GM23338 (cell line): ENCODE data around the gene KLHL1. TPM values are rescaled to one million over a fixed set of nuclear protein-coding genes. Genes with fewer than 3 reads are reported as not detected.

Experiments used
- ATAC-seq: fragments of 200-7000 bp; cut with Tn5 transposase; 3 replicates; pipeline ENCODE4 v1.9.1; 2020
- DNase-seq: peaks from one replicate; pipeline ENCODE4 v3.0.0-alpha.2; 2015; ENCODE audit warnings: low spot score
- H2AFZ ChIP-seq: fragments of 200-600 bp; sonication (generic); 2 replicates; pipeline ENCODE4 v1.8.0; 2016; ENCODE audit warnings: antibody characterized with exemption, mild to moderate bottlenecking, moderate library complexity
- H3F3A ChIP-seq: fragments of 200-600 bp; sonication (generic); replicated peaks from 2 replicates; pipeline ENCODE4 v1.8.0; 2017; ENCODE audit warnings: antibody characterized with exemption, mixed run types, low read depth
- H3K27ac ChIP-seq: fragments of 200-600 bp; sonication (generic); 2 replicates; pipeline ENCODE4 v1.6.1; 2016; ENCODE audit warnings: low read depth
- H3K27me3 ChIP-seq: fragments of 200-600 bp; sonication (generic); 2 replicates; pipeline ENCODE4 v1.8.0; 2016; ENCODE audit warnings: mild to moderate bottlenecking, mixed run types, moderate library complexity; ENCODE audit not compliant: insufficient read depth
- H3K36me3 ChIP-seq: fragments of 200-600 bp; sonication (generic); 2 replicates; pipeline ENCODE4 v1.8.0; 2016; ENCODE audit warnings: mild to moderate bottlenecking; ENCODE audit not compliant: insufficient read depth
- H3K4me1 ChIP-seq: fragments of 200-600 bp; sonication (generic); 2 replicates; pipeline ENCODE4 v1.8.0; 2016; ENCODE audit warnings: mild to moderate bottlenecking, moderate library complexity; ENCODE audit not compliant: insufficient read depth
- H3K4me2 ChIP-seq: fragments of 200-600 bp; sonication (generic); 2 replicates; pipeline ENCODE4 v1.7.1; 2017; ENCODE audit warnings: mixed run types
- H3K4me3 ChIP-seq: fragments of 200-600 bp; sonication (generic); 2 replicates; pipeline ENCODE4 v1.6.1; 2016; ENCODE audit warnings: mixed run types
- H3K79me2 ChIP-seq: fragments of 200-600 bp; sonication (generic); replicated peaks from 2 replicates; pipeline ENCODE4 v1.8.0; 2017; ENCODE audit warnings: mild to moderate bottlenecking; ENCODE audit not compliant: insufficient read depth
- H3K9me2 ChIP-seq: fragments of 200-600 bp; sonication (generic); 2 replicates; pipeline ENCODE4 v1.8.0; 2017; ENCODE audit not compliant: insufficient read depth
- H4K20me1 ChIP-seq: fragments of 200-600 bp; sonication (generic); replicated peaks from 2 replicates; pipeline ENCODE4 v1.8.0; 2017; ENCODE audit warnings: mild to moderate bottlenecking; ENCODE audit not compliant: insufficient read depth
- H3K27ac Mint-ChIP-seq: 2 replicates; pipeline ENCODE4 v1.8.0; 2020; ENCODE audit warnings: inconsistent platforms, mild to moderate bottlenecking, moderate library complexity, mixed read lengths
- H3K27me3 Mint-ChIP-seq: 3 replicates; pipeline ENCODE4 v1.8.0; 2022; ENCODE audit warnings: low read depth, mild to moderate bottlenecking, moderate library complexity, mixed read lengths, inconsistent platforms; ENCODE audit not compliant: insufficient read depth, poor library complexity
- H3K36me3 Mint-ChIP-seq: 3 replicates; pipeline ENCODE4 v1.8.0; 2021; ENCODE audit warnings: low read depth, mild to moderate bottlenecking, inconsistent platforms, moderate library complexity, mixed read lengths
- H3K4me1 Mint-ChIP-seq: 3 replicates; pipeline ENCODE4 v1.8.0; 2020; ENCODE audit warnings: mild to moderate bottlenecking, inconsistent platforms, mixed read lengths
- H3K4me3 Mint-ChIP-seq: 3 replicates; pipeline ENCODE4 v1.8.0; 2021; ENCODE audit warnings: moderate library complexity, mild to moderate bottlenecking, inconsistent platforms, mixed read lengths
- H3K9me3 Mint-ChIP-seq: 3 replicates; pipeline ENCODE4 v1.8.0; 2020; ENCODE audit warnings: moderate library complexity, mild to moderate bottlenecking, inconsistent platforms, mixed read lengths
- CREB1 ChIP-seq: fragments of 250-450 bp; sonication (Bioruptor Pico); IDR thresholded peaks from 2 replicates; pipeline ENCODE4 v1.5.0; 2020; ENCODE audit warnings: low read depth, mild to moderate bottlenecking, moderate library complexity
- EZH2 ChIP-seq: fragments of 200-600 bp; sonication (generic); IDR thresholded peaks from one replicate; pipeline ENCODE4 v1.8.0; 2017; ENCODE audit warnings: antibody characterized with exemption, mild to moderate bottlenecking, low read depth; ENCODE audit not compliant: unreplicated experiment
- EZH2phosphoT487 ChIP-seq: fragments of 200-600 bp; sonication (generic); IDR thresholded peaks from one replicate; pipeline ENCODE4 v1.8.1; 2018; ENCODE audit warnings: antibody characterized with exemption; ENCODE audit not compliant: unreplicated experiment
- JUNB ChIP-seq: IDR thresholded peaks from one replicate; pipeline ENCODE4 v1.6.1; 2016; ENCODE audit warnings: antibody characterized with exemption; ENCODE audit not compliant: unreplicated experiment
- NANOG ChIP-seq: IDR thresholded peaks from 2 replicates; pipeline ENCODE4 v1.6.1; 2016; ENCODE audit warnings: antibody characterized with exemption, borderline replicate concordance
- POLR2AphosphoS5 ChIP-seq: IDR thresholded peaks from 2 replicates; pipeline ENCODE4 v1.6.1; 2016; ENCODE audit warnings: antibody characterized with exemption, low read depth
- STAT1 ChIP-seq: IDR thresholded peaks from one replicate; pipeline ENCODE4 v1.6.1; 2016; ENCODE audit warnings: antibody characterized with exemption; ENCODE audit not compliant: unreplicated experiment
- ZNF114 ChIP-seq: fragments of 250-450 bp; sonication (Bioruptor Pico); IDR thresholded peaks from 2 replicates; pipeline ENCODE4 v1.5.0; 2020; ENCODE audit warnings: mild to moderate bottlenecking, moderate library complexity
- ZNF331 ChIP-seq: fragments of 250-450 bp; sonication (Bioruptor Pico); IDR thresholded peaks from 2 replicates; pipeline ENCODE4 v1.5.0; 2020; ENCODE audit warnings: low read depth, mild to moderate bottlenecking, moderate library complexity
- polyA plus RNA-seq: library from polyadenylated mRNA; unstranded; fragments of >200 nt; fragmentation: Nextera tagmentation; extraction: Ambion mirVana; gene quantifications from 2 replicates; pipeline ENCODE4 v1.2.1, GENCODE V29; 2016
- total RNA-seq: library from RNA; depleted of rRNA; stranded (reverse); fragments of >200 nt; shearing (Covaris generic); gene quantifications from 2 replicates; pipeline ENCODE4 v1.2.3, GENCODE V29; 2014
- TF ChIP-seq, protein P1 (sequence below): fragments of 250-450 bp; sonication (Bioruptor Pico); IDR thresholded peaks from 2 replicates; pipeline ENCODE4 v1.5.0; 2020; ENCODE audit warnings: mild to moderate bottlenecking, moderate library complexity
- TF ChIP-seq, protein P2 (sequence below): IDR thresholded peaks from 2 replicates; pipeline ENCODE4 v1.6.1; 2016; ENCODE audit warnings: antibody characterized with exemption
- TF ChIP-seq, protein P3 (sequence below): IDR thresholded peaks from one replicate; pipeline ENCODE4 v1.6.1; 2018; ENCODE audit warnings: antibody characterized with exemption; ENCODE audit not compliant: unreplicated experiment

The KLHL1 gene
- total and polyA plus RNA-seq, 2 experiments from 2014 or later = not detected

GRCh38 chr13:69820180-69820579 lies 288.1 kb downstream of the KLHL1 start:
- DNase-seq (no peak), ATAC-seq (no peak)
- H3K27me3 ChIP-seq = no peaks in the 10 kb centered on the region
- H3K4me1 Mint-ChIP-seq = peaks cover 2% of the 10 kb centered on the region; the same call in 2 of the 3 replicates
- TF ChIP-seq ZNF114 (CRISPR knock-in tag) = no peak
- no peak for TF ChIP-seq NANOG
- no peak for TF ChIP-seq CREB1 (CRISPR knock-in tag)
- TF ChIP-seq JUNB = no peak
- no peak overlapping the region for H2AFZ ChIP-seq
- H3K27ac ChIP-seq = no peak overlapping the region
- no peaks in the 10 kb centered on the region for H3K9me2 ChIP-seq
- no peaks in the 10 kb centered on the region for H3K4me1 ChIP-seq
- H3K4me3 ChIP-seq = no peak overlapping the region
- no peaks in the 10 kb centered on the region for H3K36me3 Mint-ChIP-seq
- H3K27ac Mint-ChIP-seq = no peak overlapping the region
- H4K20me1 ChIP-seq = no peaks in the 10 kb centered on the region
- H3K79me2 ChIP-seq = no peaks in the 10 kb centered on the region
- no peaks in the 10 kb centered on the region for H3K27me3 Mint-ChIP-seq
- H3K36me3 ChIP-seq = no peaks in the 10 kb centered on the region
- no peak overlapping the region for H3K4me2 ChIP-seq
- no peak overlapping the region for H3K4me3 Mint-ChIP-seq
- H3K9me3 Mint-ChIP-seq = no peaks in the 10 kb centered on the region
- H3F3A ChIP-seq = no peaks in the 10 kb centered on the region

DNA sequence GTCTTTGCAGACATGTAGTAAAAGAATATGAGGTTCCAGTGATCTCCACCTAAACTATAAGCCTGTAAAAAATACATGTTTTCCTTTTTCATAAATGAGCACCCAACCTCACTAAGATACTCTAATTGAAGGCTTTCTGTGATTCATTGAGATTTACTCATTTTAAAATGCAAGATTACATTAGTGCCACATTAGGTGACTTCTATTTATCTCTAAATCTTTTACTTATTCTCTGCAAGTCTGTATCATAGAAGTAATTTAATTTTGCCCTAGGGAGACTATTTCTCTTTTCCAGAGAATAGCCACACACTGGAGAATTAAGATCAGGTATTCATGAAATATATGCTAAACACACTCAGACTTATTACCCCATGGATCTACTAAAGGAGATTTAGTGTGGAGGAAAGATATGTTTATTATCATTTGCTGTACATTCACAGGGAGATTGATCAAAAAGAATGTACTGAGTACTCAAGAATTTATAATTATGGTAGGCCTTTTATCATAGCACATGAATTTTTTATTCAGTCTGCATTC lies 290.9 kb downstream of the KLHL1 start:
- no peak overlapping the region for H3K27ac ChIP-seq
- H3K27me3 Mint-ChIP-seq = no peaks in the 10 kb centered on the region
- H3K4me1 Mint-ChIP-seq = no peaks in the 10 kb centered on the region
- peaks cover 14% of the 10 kb centered on the region; the same call in 2 of the 3 replicates for H3K9me3 Mint-ChIP-seq
- no peak overlapping the region for H2AFZ ChIP-seq
- no peaks in the 10 kb centered on the region for H3K4me1 ChIP-seq
- no peak for DNase-seq
- ATAC-seq = no peak
- H3K36me3 Mint-ChIP-seq = no peaks in the 10 kb centered on the region; the same call in 1 of the 3 replicates
- H3K4me2 ChIP-seq = no peak overlapping the region
- 0 out of 2 replicates have a peak, but pooled peaks cover 6% of the 10 kb centered on the region for H3K36me3 ChIP-seq
- H3K4me3 Mint-ChIP-seq = no peak overlapping the region
- no peaks in the 10 kb centered on the region for H3K79me2 ChIP-seq
- no peak overlapping the region for H3K27ac Mint-ChIP-seq
- no peaks in the 10 kb centered on the region for H3K27me3 ChIP-seq
- no peaks in the 10 kb centered on the region for H4K20me1 ChIP-seq
- H3F3A ChIP-seq = no peaks in the 10 kb centered on the region
- no peaks in the 10 kb centered on the region for H3K9me2 ChIP-seq
- no peak overlapping the region for H3K4me3 ChIP-seq
- TF ChIP-seq ZNF331 (CRISPR knock-in tag) = no peak
- no peak for TF ChIP-seq POLR2AphosphoS5
- TF ChIP-seq, protein P1, sequence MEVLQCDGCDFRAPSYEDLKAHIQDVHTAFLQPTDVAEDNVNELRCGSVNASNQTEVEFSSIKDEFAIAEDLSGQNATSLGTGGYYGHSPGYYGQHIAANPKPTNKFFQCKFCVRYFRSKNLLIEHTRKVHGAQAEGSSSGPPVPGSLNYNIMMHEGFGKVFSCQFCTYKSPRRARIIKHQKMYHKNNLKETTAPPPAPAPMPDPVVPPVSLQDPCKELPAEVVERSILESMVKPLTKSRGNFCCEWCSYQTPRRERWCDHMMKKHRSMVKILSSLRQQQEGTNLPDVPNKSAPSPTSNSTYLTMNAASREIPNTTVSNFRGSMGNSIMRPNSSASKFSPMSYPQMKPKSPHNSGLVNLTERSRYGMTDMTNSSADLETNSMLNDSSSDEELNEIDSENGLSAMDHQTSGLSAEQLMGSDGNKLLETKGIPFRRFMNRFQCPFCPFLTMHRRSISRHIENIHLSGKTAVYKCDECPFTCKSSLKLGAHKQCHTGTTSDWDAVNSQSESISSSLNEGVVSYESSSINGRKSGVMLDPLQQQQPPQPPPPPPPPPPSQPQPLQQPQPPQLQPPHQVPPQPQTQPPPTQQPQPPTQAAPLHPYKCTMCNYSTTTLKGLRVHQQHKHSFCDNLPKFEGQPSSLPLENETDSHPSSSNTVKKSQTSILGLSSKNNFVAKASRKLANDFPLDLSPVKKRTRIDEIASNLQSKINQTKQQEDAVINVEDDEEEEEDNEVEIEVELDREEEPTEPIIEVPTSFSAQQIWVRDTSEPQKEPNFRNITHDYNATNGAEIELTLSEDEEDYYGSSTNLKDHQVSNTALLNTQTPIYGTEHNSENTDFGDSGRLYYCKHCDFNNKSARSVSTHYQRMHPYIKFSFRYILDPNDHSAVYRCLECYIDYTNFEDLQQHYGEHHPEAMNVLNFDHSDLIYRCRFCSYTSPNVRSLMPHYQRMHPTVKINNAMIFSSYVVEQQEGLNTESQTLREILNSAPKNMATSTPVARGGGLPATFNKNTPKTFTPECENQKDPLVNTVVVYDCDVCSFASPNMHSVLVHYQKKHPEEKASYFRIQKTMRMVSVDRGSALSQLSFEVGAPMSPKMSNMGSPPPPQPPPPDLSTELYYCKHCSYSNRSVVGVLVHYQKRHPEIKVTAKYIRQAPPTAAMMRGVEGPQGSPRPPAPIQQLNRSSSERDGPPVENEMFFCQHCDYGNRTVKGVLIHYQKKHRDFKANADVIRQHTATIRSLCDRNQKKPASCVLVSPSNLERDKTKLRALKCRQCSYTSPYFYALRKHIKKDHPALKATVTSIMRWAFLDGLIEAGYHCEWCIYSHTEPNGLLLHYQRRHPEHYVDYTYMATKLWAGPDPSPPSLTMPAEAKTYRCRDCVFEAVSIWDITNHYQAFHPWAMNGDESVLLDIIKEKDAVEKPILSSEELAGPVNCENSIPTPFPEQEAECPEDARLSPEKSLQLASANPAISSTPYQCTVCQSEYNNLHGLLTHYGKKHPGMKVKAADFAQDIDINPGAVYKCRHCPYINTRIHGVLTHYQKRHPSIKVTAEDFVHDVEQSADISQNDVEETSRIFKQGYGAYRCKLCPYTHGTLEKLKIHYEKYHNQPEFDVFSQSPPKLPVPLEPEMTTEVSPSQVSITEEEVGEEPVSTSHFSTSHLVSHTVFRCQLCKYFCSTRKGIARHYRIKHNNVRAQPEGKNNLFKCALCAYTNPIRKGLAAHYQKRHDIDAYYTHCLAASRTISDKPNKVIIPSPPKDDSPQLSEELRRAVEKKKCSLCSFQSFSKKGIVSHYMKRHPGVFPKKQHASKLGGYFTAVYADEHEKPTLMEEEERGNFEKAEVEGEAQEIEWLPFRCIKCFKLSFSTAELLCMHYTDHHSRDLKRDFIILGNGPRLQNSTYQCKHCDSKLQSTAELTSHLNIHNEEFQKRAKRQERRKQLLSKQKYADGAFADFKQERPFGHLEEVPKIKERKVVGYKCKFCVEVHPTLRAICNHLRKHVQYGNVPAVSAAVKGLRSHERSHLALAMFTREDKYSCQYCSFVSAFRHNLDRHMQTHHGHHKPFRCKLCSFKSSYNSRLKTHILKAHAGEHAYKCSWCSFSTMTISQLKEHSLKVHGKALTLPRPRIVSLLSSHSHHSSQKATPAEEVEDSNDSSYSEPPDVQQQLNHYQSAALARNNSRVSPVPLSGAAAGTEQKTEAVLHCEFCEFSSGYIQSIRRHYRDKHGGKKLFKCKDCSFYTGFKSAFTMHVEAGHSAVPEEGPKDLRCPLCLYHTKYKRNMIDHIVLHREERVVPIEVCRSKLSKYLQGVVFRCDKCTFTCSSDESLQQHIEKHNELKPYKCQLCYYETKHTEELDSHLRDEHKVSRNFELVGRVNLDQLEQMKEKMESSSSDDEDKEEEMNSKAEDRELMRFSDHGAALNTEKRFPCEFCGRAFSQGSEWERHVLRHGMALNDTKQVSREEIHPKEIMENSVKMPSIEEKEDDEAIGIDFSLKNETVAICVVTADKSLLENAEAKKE (CRISPR knock-in tag) = no peak
- no peak for TF ChIP-seq STAT1
- no peak for TF ChIP-seq EZH2
- no peak for TF ChIP-seq ZNF114 (CRISPR knock-in tag)
- no peak for TF ChIP-seq NANOG
- TF ChIP-seq, protein P2, sequence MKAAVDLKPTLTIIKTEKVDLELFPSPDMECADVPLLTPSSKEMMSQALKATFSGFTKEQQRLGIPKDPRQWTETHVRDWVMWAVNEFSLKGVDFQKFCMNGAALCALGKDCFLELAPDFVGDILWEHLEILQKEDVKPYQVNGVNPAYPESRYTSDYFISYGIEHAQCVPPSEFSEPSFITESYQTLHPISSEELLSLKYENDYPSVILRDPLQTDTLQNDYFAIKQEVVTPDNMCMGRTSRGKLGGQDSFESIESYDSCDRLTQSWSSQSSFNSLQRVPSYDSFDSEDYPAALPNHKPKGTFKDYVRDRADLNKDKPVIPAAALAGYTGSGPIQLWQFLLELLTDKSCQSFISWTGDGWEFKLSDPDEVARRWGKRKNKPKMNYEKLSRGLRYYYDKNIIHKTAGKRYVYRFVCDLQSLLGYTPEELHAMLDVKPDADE = no peak
- TF ChIP-seq CREB1 (CRISPR knock-in tag) = no peak
- no peak for TF ChIP-seq EZH2phosphoT487
- TF ChIP-seq JUNB = no peak
- TF ChIP-seq, protein P3, sequence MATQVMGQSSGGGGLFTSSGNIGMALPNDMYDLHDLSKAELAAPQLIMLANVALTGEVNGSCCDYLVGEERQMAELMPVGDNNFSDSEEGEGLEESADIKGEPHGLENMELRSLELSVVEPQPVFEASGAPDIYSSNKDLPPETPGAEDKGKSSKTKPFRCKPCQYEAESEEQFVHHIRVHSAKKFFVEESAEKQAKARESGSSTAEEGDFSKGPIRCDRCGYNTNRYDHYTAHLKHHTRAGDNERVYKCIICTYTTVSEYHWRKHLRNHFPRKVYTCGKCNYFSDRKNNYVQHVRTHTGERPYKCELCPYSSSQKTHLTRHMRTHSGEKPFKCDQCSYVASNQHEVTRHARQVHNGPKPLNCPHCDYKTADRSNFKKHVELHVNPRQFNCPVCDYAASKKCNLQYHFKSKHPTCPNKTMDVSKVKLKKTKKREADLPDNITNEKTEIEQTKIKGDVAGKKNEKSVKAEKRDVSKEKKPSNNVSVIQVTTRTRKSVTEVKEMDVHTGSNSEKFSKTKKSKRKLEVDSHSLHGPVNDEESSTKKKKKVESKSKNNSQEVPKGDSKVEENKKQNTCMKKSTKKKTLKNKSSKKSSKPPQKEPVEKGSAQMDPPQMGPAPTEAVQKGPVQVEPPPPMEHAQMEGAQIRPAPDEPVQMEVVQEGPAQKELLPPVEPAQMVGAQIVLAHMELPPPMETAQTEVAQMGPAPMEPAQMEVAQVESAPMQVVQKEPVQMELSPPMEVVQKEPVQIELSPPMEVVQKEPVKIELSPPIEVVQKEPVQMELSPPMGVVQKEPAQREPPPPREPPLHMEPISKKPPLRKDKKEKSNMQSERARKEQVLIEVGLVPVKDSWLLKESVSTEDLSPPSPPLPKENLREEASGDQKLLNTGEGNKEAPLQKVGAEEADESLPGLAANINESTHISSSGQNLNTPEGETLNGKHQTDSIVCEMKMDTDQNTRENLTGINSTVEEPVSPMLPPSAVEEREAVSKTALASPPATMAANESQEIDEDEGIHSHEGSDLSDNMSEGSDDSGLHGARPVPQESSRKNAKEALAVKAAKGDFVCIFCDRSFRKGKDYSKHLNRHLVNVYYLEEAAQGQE = no peak
